Epithelial cell of esophagus (primary cell): ENCODE results near the gene RANBP17.

ENCODE experiments used
- DNase-seq: peaks from one replicate; pipeline ENCODE4 v3.0.0; 2010; ENCODE audit warnings: low read depth
- H3K4me3 ChIP-seq: 2 replicates; pipeline ENCODE4 v1.5.1; 2011; ENCODE audit warnings: mild to moderate bottlenecking, low read length, control low read depth
- TF ChIP-seq, protein P1 (sequence below): IDR thresholded peaks from 2 replicates; pipeline ENCODE4 v1.5.1; 2011; ENCODE audit warnings: low read depth, mild to moderate bottlenecking, low read length, control low read depth, inconsistent platforms; ENCODE audit not compliant: insufficient read depth; ENCODE audit errors: missing control alignments

Gene RANBP17

DNA sequence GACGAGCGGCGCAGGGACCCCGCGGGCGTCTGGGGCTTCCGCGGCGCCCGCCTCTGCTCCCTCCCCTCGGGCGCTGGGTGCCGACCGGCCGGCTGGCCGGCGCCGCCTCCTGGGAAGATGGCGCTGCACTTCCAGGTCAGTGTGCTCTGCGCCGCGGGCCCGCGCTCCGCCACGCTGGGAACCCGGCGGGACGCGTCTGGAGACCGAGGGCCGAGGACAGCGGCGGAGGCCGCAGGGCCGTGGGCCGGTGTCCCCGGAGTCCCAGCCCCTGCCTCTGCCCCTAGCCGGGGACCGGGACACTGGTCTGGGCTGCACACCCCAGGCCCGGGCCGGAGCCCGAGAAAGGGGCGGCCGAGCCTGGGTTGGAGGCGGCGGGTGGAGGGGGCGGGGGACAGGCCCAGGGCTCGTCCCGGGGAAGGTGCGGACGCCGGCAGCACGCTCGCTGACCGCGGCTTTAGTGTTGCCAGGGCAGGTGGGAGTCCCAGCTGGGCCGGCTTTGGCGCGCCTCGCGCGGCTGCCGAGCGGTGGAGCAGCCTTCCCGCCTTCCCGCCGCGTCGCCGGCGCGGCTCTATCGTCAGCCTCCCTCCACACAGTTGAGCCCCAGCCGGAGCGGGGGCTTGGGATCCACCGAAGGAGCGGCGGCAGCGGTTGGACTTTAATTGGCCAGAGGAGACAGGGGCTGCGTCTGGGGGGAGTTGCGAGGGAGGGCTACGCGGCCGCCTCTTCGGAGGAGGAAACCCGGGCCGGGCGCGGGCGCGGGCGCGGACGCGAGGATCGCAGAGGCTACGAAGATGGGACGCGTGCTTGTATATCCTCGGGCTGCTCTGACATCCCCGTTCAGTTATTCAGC, at the start of gene RANBP17:
RANBP17 (plus strand) TSS at position 102 of the 850 bp plus-strand sequence.
- peak within 1 kb of the TSS; percentile 60 for H3K4me3 ChIP-seq
- peak; percentile 76 for DNase-seq

DNA sequence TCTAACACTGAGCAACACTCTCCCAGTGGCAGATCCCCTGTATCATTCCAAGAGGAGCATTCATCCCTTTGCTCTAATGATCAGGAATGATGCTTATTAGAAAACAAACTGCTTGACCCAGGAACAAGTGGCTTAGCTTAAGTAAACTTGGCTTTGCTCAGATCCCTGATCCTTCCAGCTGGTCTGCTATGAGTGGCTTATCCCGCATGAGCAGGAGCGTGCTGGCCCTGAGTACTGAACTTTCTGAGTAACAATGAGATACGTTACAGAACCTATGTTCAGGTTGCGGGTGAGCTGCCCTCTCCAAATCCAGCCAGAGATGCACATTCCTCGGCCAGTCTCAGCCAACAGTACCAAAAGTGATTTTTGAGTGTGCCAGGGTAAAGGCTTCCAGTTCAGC, 48.6 kb upstream of the RANBP17 start:
- no peak for DNase-seq
- TF ChIP-seq, protein P1, sequence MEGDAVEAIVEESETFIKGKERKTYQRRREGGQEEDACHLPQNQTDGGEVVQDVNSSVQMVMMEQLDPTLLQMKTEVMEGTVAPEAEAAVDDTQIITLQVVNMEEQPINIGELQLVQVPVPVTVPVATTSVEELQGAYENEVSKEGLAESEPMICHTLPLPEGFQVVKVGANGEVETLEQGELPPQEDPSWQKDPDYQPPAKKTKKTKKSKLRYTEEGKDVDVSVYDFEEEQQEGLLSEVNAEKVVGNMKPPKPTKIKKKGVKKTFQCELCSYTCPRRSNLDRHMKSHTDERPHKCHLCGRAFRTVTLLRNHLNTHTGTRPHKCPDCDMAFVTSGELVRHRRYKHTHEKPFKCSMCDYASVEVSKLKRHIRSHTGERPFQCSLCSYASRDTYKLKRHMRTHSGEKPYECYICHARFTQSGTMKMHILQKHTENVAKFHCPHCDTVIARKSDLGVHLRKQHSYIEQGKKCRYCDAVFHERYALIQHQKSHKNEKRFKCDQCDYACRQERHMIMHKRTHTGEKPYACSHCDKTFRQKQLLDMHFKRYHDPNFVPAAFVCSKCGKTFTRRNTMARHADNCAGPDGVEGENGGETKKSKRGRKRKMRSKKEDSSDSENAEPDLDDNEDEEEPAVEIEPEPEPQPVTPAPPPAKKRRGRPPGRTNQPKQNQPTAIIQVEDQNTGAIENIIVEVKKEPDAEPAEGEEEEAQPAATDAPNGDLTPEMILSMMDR, result no peak
- H3K4me3 ChIP-seq, result no peak overlapping the region

More for the DNA sequence above, at the start of gene RANBP17:
- TF ChIP-seq, protein P1, result no peak

DNA sequence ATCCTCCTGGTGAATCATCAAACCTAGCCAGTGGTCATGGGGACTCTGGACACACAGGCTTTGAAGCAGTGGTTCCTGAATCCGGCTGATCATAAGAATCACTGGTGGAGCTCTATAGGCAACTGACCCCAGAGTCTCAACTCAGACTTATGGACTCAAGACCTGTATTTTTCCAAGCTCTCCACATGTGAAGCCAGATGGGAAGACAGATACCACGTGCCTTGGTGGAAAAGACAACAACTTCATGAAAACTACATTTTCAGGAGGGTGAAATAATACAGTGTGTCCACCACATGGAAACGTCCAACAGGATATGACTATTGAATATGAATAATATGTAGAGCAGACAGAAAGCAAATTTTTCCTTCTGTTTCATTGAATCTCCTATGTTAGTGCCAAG, 44.6 kb upstream of the RANBP17 start:
- TF ChIP-seq, protein P1, result no peak
- DNase-seq, result no peak

DNA sequence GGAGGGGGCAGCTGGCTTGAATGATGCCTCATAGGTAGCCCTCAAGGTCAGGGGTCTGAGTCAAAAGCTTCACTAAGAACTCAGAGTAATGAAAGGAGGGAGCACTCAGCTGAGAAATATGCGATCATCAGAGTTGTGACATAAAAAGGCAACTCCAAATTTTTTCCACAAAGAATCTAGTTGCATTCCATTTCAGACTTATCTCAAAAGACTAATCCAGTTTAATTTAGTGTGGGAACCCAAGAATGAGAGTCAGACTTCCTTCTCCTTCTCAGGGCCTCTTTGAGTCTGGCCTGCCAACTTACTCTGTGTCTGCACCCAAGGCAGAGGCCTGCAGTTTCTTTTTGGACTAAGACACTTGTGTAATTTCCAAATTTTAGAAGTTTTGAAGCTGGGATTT, 43.6 kb upstream of the RANBP17 start:
- TF ChIP-seq, protein P1, result no peak
- no peak for DNase-seq
- no peak overlapping the region for H3K4me3 ChIP-seq

More for the DNA sequence above, 44.6 kb upstream of the RANBP17 start:
- no peak overlapping the region for H3K4me3 ChIP-seq

DNA sequence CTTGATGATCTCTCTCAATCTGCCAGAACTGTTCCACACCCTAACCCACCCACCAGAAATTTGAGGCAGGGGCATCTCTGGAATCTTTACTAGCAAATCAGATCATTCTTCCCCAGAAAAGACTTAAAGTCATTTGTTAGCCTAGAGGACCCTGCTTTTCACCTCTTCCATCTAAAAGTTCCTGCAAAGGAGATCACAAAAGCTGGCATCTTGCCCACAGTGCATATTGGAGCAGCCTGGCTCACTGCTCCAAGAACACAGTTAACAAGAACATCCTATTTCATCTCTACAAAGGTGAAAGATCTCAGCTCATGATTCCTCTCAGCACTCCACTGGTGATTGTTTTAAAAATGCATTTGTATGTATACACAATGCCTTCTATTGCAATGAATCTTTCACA, 42.0 kb upstream of the RANBP17 start:
- DNase-seq, result no peak
- H3K4me3 ChIP-seq, result no peak overlapping the region
- TF ChIP-seq, protein P1, result no peak

DNA sequence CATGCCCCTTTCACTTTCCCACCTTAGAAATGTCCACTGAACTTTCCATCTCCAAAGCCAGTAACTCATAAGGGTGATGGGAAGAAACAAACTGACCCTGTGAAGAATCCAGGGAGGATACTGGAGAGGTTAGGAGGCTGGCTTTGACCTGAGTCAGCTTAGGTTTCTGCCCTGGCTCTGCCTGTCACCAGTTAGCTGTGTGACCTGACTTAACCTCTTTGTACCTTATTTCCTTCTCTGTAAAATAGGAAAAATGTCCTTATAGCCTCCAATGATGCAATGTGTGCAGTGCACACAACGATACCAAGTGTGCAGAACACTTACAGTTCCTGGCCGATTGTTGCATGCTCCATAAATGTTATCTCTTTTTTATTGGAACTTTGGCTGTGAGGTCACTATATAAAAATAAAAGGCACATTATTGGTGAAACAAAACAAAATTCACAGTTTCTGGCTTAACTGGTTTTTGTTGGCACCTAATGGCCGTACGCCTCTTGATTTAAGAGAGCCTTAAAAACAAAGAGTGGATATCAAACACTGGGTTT, 40.5 kb upstream of the RANBP17 start:
- no peak overlapping the region for H3K4me3 ChIP-seq
- TF ChIP-seq, protein P1, result no peak
- DNase-seq, result no peak
